Rectal smooth muscle tissue (tissue), 1 donor: ENCODE data around the gene DNPEP.

Source experiments
- H3K27ac ChIP-seq: one replicate; pipeline ENCODE4 v1.7.0; 2013; ENCODE audit warnings: low read depth, low read length, inconsistent platforms
- H3K27me3 ChIP-seq: one replicate; pipeline ENCODE4 v1.7.0; 2013; ENCODE audit warnings: low read length; ENCODE audit not compliant: control insufficient read depth, insufficient read depth
- H3K36me3 ChIP-seq: one replicate; pipeline ENCODE4 v1.7.0; 2013; ENCODE audit warnings: low read length; ENCODE audit not compliant: control insufficient read depth, insufficient read depth
- H3K4me1 ChIP-seq: one replicate; pipeline ENCODE4 v1.7.0; 2013; ENCODE audit warnings: low read length; ENCODE audit not compliant: control insufficient read depth, insufficient read depth
- H3K4me3 ChIP-seq: one replicate; pipeline ENCODE4 v1.7.0; 2013; ENCODE audit warnings: low read length
- H3K9ac ChIP-seq: one replicate; pipeline ENCODE4 v1.7.0; 2013; ENCODE audit warnings: low read length

The DNPEP gene

DNA sequence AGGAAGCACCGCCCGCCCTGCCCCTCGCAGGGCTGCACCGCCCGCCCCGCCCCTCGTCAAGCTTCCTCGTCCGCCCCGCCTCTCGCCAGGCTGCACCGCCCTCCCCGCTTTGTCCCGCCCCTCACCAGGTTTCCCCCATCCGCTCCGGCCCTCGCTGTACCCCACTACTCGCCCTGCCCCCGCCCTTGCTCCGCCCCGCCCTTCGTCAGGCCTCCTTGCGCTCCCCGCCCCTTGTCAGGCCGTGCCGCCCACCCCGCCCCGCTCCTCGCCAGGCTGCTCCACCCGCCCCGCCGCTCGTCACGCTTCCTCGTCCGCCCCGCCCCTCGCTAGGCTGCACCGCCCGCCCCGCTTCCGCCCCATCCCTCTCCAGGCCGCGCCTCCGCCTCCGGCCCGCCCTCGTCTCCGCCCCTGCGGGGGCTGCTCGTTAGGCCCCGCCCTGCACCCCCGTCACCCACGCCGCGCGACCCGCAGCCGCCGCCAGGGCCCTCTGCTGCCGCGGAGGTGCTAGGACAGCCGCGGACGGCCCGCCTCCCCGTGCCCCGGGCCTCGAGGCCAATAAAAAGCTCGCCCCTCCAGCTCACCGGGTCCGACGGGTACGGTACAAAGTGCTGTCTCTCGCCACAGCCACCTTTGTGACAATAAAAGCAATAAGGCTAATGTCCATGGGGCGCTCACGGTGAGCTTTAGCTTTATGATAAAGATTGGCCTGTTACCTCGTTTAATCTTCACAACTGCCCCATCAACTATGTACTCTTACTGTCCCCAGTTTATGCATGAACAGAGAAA is 602 bp upstream of the DNPEP start:
- H3K9ac ChIP-seq, result no peak overlapping the region
- H3K36me3 ChIP-seq, result peaks cover 22% of the 10 kb centered on the region
- peak overlapping the region; percentile 11 for H3K4me3 ChIP-seq
- peak overlapping the region; percentile 75 for H3K27ac ChIP-seq
- peaks cover 9% of the 10 kb centered on the region for H3K4me1 ChIP-seq
- H3K27me3 ChIP-seq, result no peaks in the 10 kb centered on the region

DNA sequence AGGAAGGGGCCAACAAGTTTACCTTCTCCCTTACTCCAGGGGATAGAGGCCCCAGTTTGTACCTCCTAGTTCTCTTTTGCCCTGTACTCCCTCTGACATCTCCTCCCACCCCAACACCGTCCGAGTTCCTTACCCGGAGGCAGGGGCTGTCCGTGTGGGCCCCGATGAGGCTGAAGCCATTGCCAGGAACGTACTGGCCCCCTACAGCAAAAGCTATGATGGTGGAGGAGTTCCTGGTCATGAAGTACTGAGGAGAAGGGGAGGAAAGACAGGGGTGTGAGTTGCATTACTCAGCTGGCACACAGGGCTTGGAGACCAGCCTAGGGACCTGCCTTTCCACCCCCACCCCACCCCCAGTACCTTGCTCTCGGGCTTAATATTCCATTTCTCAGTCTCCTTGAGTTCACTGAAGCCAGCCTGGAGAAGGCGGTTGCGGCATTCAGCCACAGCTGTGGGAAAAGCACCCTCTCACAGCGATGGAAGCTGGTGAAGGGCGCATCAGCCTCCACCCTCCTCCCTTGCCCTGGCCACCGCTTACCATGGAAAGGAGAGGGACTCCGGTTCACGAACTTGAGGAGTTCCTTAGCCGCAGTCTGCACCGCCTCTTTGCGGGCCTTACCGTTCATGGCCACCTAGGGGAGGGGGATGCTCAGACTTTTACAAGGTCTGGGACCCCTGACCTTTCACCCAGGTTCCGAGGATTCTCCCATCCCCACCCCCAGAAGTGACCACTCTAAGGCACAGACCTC is 1.0 kb downstream of the DNPEP start:
- peaks cover 37% of the 10 kb centered on the region for H3K36me3 ChIP-seq
- peak overlapping the region; percentile 87 for H3K4me3 ChIP-seq
- H3K27ac ChIP-seq, result peak overlapping the region; percentile 90
- peak overlapping the region; percentile 72 for H3K9ac ChIP-seq
- H3K27me3 ChIP-seq, result no peaks in the 10 kb centered on the region
- H3K4me1 ChIP-seq, result peaks cover 9% of the 10 kb centered on the region

DNA sequence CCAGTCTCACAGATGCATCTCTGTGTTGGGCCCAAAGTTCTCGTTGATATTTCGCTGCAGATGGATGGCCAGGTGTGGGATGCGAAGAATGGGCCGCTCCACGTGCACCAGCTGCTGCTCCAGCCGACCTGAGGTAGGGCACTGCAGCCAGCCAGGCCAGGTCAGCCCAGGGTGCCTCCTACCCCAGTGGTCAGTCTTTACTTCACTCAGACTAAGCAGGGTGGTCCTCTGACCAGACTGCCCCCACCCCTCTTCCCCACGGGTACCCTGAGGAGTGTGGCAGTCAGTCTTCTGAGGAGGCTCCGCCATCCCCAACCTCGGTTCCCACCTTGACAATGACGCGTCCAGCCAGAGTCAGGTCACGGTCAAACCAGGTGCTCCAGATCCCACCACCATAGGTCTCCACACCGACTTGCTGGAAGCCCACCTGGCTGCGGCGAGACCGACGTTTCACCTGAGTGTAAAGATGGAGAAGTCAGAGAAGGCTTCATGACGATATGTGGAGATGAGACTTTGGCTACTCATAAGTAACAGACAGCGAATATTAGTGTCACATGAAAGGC is 1.7 kb downstream of the DNPEP start:
- no peak overlapping the region for H3K4me3 ChIP-seq
- H3K9ac ChIP-seq, result no peak overlapping the region
- peaks cover 43% of the 10 kb centered on the region for H3K36me3 ChIP-seq
- peaks cover 9% of the 10 kb centered on the region for H3K4me1 ChIP-seq
- H3K27me3 ChIP-seq, result no peaks in the 10 kb centered on the region
- no peak overlapping the region for H3K27ac ChIP-seq

DNA sequence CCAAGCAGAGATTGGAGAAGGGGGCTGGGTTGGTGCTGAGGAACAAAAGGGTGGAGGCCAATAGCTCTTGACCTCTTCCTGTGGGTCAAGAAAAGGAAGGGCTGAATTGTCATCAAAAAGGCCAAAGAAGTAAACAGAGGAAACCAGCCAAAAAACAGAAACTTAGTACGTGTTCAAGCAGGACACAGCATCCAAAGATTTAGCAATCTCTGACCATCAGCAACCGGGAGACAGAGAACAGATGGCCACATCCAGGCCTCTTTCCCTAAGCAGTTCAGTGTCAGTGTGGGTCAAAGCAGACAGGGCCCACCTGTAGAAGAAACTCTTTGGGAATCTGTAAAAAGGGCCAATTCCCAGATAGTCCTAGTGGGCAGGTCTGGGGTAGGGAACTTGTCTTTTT is 2.9 kb downstream of the DNPEP start:
- Histone ChIP-seq H3K4me3 (no peak overlapping the region), H3K27ac (no peak overlapping the region), H3K36me3 (peaks cover 46% of the 10 kb centered on the region), H3K4me1 (peaks cover 9% of the 10 kb centered on the region), H3K9ac (no peak overlapping the region), H3K27me3 (no peaks in the 10 kb centered on the region)

DNA sequence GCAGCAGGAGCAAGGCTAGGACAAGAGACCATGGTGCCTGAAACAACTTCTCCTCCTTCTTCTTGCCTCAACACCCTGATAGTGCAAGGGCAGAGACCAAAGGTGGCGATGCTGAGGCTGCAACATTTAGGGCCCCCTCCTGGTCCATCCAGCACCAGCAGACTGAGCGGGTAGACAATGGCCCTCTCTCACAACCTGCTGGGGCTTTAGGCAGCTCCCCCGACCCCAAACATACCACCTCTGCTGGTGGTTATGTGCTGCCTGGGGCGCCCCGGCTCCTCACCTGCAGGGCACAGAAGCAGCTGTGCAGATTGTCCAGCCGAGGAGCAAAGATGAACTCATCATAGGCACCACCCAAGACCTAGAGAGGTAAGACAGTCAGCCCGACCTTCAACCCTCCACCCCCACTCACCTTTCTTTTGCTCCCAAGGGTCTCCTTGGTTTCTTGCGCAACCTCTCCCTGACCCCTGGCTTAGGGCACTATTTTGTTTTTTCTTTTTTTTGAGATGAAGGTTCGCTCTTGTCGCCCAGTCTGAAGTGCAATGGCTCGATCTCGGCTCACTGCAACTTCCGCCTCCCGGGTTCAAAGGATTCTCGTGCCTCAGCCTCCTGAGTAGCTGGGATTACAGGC is 3.5 kb downstream of the DNPEP start:
- H3K4me1 ChIP-seq, result peaks cover 9% of the 10 kb centered on the region
- H3K27ac ChIP-seq, result no peak overlapping the region
- no peak overlapping the region for H3K9ac ChIP-seq
- no peak overlapping the region for H3K4me3 ChIP-seq
- peaks cover 46% of the 10 kb centered on the region for H3K36me3 ChIP-seq
- H3K27me3 ChIP-seq, result no peaks in the 10 kb centered on the region

DNA sequence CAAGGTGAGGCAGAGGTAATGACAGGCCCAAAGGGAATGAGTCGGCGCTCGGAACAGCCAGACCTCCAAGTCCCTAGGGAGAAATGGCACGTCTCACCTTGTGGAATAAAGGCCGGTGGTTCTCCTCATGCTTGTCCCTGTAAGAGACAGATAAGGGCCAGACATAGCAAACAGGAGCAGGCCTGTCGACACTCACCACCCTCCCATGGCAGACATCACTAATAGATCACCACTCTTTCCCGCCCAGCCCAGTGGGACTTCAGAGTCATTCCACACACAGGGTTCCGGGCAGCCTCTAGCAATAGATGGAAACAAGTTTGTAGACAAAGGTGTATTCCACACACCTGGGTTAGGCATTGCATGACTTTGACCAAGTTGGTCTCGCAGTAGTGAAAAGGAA is 6.3 kb downstream of the DNPEP start:
- Histone ChIP-seq H3K4me1 (peaks cover 3% of the 10 kb centered on the region), H3K9ac (no peak overlapping the region), H3K4me3 (no peak overlapping the region), H3K27ac (no peak overlapping the region), H3K27me3 (no peaks in the 10 kb centered on the region), H3K36me3 (peaks cover 50% of the 10 kb centered on the region)

DNA sequence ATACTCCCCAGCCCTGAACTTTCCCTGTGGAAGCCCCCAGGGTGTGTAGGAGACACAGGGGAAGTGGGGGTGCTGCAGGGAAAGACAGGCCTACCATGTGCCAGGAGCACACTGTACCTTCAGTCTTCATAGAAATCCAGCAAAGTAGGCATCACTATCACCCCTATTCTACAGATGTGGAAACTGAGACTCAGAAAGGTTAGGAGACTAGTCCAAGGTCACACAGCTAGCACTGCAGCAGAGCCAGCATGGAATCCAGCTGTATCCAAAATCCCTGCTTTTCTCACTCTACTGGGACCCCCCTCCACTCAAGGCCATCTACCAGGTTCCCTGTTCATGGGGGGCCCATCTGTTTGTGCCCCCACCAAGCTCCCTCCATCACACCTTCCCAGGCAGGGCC is 6.8 kb downstream of the DNPEP start:
- Histone ChIP-seq H3K27me3 (no peaks in the 10 kb centered on the region), H3K9ac (no peak overlapping the region), H3K27ac (no peak overlapping the region), H3K36me3 (peaks cover 45% of the 10 kb centered on the region), H3K4me3 (no peak overlapping the region), H3K4me1 (no peaks in the 10 kb centered on the region)

DNA sequence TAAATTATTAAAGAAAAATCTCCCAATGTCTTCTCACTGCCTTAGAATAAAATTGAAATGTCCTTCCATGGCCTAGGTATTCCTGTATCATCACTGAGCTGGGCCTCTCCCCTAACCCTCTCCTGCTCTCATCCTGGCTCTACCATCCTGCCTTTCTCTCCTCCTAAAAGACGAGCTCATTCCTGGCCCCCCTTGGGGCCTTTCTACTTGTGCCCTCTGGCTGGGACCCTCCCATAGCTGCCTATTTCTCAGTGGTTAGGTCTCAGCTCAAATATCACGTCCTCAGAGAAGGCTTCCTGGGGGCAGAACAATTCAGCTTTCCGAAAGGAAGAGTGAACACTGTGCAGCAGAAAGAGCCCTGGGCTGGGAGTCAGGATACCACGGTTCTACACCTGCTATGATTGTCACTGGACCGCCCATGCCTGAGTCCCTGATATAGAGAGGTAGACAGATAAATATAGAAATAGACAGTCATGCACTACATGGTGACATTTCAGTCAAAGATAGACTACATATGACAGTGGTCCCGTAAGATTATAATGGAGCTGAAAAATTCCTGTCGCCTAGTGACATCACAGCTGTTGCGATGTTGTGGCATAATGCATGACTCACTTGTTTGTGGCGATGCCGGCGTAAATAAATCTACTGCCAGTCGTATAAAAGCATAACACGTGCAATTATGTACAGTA is 9.4 kb downstream of the DNPEP start:
- no peak overlapping the region for H3K4me3 ChIP-seq
- H3K27ac ChIP-seq, result no peak overlapping the region
- no peaks in the 10 kb centered on the region for H3K27me3 ChIP-seq
- H3K9ac ChIP-seq, result no peak overlapping the region
- H3K36me3 ChIP-seq, result peaks cover 38% of the 10 kb centered on the region
- no peaks in the 10 kb centered on the region for H3K4me1 ChIP-seq

DNA sequence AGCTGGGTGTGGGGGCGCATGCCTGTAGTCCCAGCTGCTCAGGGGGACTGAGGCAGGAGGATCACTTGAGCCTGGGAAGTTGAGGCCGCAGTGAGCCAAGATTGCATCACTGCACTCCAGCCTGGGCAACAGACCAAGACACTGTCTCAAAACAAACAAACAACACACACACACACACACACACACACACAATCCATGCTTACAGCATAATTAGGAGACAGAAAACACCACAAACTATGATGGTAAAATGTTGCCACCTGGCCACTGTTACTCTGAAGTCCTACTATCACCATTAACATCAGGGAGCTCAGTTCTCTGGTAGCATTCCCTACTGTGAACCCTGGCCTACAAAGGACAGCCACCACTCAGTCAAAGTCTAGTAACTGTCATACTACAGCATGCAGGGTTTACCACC is 18.3 kb downstream of the DNPEP start:
- H3K4me3 ChIP-seq, result no peak overlapping the region
- H3K36me3 ChIP-seq, result peaks cover 7% of the 10 kb centered on the region
- H3K4me1 ChIP-seq, result peaks cover 5% of the 10 kb centered on the region
- H3K27me3 ChIP-seq, result no peaks in the 10 kb centered on the region
- H3K27ac ChIP-seq, result no peak overlapping the region
- H3K9ac ChIP-seq, result no peak overlapping the region

DNA sequence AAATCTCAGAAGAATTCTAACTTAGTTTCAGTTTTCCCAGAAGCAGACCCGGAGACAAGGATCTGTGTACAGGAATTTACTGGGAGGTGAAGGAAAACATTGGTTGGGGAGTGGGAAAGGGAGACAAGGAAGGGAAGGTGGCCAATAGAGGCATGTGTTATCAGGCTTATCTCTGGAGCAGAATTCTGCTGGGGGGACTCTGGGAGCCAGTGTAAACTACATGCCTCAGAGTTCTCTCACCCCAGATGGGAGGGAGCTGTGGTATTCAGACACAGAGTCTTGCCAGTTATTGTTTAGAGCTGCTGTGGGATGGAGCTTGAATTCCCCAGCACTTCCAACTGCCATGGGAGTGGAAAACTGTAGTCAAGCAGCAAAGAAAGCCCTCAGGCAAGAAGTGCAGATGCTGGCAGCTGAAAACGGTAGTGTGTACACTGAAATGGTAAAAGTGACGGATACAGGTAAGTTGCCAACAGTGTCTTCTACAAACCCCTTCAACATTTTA is 19.0 kb downstream of the DNPEP start:
- peaks cover 5% of the 10 kb centered on the region for H3K4me1 ChIP-seq
- peaks cover 2% of the 10 kb centered on the region for H3K36me3 ChIP-seq
- no peaks in the 10 kb centered on the region for H3K27me3 ChIP-seq
- H3K27ac ChIP-seq, result no peak overlapping the region
- H3K4me3 ChIP-seq, result no peak overlapping the region
- H3K9ac ChIP-seq, result no peak overlapping the region

DNA sequence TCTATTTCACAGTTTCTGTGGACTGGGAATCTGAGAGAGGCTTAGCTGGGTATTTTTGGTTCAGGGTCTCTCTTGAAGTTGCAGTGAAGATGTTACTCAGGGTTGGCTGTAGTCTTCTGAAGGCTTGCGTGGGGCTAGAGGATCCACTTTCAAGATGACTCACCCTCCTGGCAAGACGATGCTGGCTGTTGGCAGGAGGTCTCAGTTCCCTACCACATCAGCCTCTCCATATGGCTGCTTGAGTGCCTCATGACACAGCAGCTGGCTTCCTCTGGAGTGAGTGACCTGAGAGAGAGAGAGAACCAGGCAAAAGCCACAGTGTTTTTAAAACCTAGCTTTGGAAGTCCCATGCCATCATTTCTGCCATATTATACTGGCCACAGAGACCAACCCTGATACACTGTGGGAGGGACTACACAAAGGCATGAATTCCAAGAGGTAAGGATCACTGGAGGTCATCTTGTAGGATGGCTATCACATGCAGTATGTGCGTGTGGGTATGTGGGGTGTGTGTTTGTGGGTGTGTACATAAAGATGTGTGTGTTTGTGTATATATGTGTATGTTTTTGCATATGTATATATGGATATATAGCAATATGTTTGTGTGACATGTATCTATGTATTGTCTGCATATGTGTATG is 25.1 kb downstream of the DNPEP start:
- Histone ChIP-seq H3K9ac (no peak overlapping the region), H3K27me3 (peaks cover 16% of the 10 kb centered on the region), H3K4me3 (no peak overlapping the region), H3K27ac (no peak overlapping the region), H3K4me1 (no peaks in the 10 kb centered on the region), H3K36me3 (no peaks in the 10 kb centered on the region)
